NK-92 treated with Interleukin-12 subunit alpha and Interleukin-12 subunit beta, amount 100 ng/mL, for 24 hours (cell line): Measurements from ENCODE around the gene VAV2.

Experiments
- DNase-seq: peaks from one replicate; lab custom pipeline; 2025; lab: John Stamatoyannopoulos, UW

The VAV2 gene

DNA sequence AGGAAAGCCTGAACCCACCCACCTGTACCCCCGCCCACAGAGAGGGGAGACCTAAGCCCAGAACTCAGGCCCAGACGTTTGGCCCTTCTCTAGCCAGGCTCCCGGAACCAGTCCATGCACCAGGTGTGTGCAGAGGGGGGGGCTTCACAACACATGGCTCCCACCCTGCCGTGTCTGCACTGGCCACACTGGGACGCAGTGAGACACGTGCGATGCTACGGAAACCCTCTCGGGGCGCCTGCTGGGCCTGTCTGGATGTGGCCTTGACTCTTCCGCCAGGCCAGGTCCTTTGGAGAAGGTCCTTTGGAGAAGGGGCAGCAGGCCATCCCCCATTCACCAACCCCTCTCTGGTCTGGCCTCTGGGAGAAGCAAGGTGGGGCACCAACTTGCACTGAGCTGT is 195.6 kb downstream of the VAV2 start:
- DNase-seq = no peak

DNA sequence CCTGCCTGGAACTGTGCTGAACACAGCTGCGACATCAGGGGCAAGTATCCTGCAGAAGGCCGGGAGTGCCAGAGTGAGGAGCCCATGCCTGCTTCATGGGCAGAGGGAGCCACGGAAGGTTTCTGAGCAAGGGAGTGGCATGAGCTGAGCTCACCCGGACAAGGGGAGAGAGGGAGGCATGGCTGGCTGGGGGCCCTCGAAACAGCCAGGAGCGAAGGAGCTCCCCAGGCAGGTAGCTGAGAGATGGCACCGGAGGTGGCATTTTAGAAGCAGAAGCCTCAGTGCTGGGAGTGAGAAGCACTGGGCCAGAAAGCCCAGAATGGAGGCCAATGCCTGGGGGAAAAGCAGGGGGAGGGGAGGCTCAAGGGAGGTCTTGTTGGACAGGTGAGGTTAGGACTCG is 197.1 kb downstream of the VAV2 start:
- DNase-seq = no peak

DNA sequence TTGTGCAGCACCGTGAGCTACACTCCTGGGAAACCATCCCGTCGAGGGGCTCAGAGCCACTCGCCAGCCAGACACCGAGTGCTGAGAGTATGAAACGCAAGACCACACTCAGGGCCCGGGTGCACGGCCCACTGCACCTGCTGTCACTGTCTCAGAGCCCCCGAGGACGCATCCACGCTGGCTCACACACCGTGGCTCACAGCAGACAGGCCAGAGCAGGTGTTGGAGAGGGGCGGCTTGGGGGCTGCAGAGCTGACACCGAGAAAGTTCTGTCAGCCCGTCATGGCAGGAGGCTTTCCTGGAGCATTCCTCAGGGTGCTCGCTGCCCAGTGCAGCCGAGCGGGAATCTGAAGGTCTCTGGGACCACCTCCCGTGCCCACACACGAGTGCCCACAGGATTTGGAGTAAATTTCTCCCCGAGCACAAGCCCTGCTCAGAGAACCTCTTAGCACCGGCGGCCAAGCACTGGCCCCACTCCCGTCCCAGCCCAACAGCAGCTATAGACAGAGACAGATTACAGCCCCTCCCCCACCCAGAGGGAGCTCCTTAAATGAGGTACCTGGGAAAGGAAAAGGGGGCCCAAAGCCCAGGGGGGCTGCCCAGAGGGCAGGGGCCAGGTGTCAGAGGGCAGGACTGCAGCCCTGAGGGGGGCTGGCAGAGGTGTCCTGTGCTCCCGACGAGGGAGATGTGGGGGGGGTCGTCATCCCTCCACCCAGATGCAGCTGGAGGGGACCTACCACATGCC is 197.9 kb downstream of the VAV2 start:
- DNase-seq = no peak

DNA sequence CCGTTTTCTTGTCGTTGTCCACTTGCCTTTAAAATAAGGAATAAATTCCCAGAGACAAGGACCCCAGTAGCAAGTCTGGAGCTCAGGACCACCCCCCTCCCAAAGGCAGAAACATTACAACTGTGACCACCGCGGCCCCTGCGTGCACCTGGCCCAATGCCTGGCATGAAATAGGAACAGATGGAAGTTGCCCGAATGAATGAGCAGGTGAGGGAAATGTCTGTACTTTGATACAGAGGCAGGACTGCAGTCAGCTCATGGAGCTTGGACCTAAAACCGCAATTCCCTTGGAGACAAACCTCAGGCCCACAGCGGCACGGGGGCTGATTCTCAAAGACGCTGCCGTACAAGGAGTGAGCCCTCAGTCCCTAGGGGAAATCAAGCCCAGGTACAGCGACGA is 198.7 kb downstream of the VAV2 start:
- no peak for DNase-seq

DNA sequence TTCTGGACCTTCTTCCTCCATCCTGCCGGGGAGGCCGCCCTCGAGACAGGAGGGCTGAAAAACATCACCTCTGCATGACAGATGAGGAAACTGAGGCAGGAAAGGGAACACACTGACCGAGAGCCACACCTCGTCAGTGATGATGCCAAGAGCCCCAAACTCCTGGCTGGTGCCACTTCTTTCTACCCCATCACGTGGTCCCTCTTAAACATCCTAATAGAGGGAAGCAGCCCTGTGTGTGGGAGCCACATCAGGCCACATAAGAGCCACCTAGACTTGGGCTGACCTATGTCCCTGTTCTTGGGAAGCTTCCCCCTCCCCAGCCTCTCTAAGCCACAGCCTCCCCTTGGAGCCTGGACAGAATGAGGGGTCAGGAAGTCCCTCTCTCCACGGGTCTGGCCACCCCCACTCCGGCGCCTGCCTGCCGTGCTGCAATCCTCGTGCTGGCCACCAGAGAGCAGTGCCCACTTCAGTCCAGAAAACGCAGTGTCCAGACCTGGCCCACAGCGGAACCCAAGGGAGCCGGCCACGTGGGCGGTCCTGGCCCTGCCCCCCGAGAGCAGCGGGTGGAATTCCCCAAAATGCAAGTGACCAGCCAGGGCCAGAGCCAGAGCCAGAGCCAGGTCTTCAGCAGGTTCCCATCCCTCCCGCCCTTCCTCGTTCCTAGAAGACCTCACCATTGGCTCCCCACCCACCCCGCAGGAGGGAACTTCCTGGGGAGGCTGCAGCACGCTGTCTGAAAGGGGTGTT is 199.2 kb downstream of the VAV2 start:
- DNase-seq = no peak

DNA sequence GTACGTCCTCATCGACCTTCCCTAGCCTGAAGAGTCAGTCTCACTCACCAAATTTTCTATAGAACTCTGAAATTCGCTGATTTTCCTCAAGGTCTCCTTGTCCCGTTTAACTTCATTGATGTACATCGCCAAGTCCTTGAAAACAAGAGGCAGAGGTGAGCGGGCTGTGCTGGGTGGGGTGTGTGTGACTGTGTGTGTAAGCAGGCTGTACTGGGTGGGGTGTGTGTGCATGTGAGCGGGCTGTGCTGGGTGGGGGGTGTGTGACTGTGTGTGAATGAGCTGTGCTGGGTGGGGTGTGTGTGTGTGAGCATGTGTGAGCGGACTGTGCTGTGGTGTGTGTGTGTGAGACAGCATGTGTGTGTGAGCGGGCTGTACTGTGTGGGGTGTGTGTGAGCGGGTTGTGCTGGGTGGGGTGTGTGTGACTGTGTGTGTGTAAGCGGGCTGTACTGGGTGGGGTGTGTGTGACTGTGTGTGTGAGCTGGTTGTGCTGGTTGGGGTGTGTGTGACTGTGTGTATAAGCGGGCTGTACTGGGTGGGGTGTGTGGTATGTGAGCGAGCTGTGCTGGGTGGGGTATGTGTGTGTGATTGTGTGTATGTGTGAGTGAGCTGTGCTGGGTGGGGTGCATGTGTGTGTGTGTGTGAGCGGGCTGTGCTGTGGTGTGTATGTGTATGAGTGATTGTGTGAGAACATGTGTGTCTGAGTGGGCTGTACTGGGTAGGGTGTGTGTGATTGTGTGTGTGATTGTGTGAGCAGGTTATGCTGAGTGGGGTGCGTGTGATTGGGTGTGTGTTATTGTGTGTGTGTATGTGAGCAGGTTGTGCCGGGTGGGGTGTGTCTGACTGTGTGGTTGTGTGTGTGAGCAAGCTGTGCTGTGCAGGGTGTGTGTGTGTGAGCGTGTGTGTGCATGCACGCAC is 200.1 kb downstream of the VAV2 start:
- no peak for DNase-seq

DNA sequence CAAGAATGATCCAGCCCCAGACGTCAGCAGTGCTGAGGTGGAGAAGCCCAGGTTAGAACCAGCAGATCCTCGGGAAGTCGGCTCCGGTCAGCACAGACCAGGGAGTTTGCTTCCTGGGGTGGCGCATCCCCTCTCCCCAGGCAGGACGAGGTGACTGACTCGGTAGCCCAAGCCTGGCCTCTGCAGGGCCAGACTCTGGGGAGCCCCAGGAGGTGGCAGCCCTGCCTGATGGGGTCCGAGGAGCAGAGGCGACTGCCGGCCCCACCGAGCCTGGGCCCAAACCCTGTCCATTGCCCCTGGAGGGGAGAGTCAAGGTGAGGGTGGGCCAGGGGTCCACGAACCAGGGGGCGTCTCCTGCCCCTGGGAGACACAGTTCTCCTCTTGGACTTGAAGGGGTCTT is 201.1 kb downstream of the VAV2 start:
- DNase-seq = no peak

DNA sequence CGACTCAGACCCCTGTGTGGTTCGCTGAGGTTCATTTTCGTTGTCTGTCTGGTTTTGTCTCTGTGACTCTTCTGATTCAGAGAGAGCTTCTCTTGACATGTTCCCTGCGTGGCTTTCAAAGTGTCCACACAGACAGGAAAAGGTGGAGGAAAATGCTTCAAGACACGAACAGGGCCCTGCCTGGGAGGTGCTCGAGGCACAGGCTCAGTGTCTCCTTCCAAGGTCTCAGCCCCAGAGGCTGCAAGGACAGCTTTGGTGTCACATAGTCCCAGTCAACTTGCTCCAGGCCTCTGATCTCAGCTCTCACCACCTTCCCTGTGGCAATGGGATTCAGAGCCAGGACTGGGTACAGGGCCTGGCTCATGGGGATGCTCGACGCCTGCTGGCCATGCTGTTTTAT is 202.3 kb downstream of the VAV2 start:
- no peak for DNase-seq

DNA sequence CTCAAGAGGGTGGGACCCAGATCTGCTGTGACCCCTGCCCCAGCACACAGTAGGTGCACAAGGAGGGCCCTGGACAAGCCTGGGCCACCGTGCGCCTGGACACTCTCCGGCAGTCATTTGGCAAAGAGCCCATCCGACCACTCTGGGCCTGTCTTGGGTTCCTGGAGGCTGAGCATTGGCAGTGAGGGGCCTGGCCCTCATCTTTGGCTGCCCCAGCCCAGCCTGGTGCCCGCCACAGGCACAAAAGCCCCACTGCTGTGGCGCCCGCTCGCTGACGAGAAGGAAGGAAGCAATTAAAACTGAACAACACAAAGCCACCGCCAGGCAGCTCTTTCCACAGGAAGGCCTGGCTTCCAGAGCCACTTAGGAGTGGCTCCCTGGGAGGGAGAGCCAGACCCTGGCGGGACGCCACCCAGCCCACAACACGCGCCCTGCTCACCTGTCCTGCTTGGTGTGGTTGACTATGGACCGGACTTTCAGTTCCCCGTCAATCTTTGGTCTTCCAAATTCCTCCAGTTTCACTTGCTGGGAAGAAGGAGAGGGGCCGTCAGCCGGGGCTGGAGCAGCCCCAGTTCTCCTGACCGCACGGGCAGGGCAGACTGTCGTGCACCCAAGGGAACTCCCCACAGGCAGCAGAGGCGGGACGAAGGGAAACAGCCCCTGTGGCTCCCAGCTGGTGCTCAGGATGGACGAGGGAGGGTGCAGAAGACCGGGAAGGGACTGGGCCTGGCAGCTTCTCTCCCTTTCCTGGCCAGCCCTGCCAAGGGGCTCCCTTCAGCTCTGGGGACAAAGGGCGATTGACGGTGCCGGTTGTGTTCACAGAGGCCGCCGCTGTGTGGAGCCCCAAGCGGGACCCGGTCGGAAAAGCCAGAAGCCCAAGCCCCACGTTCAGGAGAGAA is 203.1 kb downstream of the VAV2 start:
- no peak for DNase-seq

DNA sequence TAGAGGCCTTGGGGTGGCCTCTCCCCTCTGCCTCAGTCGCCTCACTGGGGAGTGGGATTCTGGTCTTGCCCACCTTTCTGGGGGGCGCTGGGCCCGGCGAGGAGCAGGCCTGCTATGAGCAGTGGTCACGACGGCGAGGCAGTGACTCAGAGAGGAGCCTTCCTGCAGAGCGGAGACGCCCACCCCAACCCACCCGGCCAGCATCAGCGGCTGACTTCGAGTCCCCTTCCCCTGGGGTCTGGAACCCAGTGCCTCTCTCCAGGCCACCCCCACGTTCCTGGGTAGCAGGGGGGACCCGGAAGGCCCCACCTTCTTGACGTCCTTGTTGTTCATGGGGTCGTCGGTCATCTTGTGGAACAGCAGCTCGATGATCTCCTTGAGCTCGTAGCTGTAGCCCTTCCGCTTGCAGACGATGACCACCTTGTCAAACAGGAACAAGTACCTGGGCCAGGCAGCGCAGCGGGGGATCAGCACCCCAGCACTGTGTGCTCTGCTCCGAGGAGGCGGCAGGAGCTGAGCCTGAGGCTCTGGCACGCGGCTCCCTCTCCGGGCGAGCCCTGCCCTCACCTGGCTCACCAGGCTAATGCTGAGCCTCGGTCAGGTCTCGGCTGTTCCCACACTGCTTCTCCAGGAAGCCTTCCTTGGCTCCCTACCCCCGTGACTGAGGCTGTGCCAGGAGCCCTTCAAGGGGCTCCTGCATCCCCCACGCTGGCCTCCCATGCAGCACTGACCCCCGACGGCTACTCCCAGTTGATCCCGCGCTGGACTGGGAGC is 203.9 kb downstream of the VAV2 start:
- DNase-seq = no peak

DNA sequence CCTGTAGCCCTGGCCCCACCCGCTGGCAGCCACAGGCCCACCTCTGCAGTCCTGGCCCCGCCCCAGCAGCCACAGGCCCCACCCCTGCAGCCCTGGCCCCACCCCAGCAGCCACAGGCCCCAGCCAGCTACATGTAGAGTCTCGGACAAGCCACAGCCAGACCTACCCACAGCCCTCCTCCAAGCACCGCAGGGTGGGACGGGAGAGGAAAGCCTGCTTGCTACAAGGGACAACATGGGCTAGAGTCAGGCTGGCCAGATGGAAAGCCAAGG is 204.4 kb downstream of the VAV2 start:
- no peak for DNase-seq

DNA sequence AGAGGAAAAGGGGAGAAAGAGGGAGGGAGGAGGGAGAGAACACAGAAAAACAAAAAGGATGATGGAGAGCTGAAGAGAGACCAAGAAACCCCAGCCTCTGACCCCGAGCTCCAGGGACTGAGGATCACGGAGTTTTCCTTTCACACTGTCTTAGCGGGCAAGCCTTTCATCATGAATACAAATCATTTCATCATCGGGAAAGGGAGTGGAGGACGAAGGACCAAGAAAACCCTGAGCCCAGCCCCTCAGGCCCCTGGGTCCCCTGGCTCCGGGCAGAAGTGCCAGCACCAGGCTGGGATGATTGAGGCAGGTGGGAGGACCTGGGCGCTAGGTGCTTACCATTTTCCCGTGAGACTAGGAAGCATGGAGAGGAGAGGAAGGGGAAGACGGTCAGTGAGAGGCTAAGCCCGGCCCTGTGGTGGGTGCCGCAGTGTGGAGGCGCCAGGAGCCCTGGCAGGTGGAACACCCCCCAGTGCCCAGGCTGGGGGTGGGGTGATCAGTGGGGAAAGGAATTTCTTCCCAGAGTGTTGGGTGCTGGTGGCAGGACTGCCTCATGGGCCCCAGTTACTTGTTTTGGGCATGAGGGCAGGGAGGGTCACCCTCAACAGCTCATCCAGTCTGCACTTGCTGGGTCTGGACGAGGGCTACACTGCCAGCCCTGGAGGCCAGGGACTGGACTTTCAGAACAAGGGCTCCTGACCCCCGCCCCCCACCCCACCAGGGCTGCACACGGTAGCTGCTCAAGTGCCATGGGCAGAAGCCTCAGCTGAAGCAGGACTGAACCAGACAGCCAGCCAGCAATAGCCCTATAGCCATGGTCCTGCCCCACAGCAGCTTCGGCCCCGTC is 205.0 kb downstream of the VAV2 start:
- DNase-seq = no peak

DNA sequence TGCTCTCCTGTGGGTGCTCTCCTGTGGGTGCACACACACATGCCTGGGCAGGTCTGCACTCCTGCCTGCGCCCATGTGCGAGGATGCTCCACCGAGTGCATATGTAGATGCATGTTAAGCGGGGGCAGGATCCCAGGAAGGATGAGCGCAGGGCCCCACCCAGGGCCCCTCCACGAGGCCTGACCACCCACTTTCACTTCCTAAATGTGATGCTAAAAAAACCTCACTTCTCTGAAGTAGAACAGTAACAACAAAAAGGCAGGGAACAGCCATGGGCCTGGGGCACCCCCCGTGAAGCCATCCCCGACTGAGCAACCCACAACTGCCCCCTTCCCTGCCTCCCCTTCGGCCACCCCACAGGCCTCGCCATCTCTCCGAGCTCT is 205.8 kb downstream of the VAV2 start:
- DNase-seq = no peak

DNA sequence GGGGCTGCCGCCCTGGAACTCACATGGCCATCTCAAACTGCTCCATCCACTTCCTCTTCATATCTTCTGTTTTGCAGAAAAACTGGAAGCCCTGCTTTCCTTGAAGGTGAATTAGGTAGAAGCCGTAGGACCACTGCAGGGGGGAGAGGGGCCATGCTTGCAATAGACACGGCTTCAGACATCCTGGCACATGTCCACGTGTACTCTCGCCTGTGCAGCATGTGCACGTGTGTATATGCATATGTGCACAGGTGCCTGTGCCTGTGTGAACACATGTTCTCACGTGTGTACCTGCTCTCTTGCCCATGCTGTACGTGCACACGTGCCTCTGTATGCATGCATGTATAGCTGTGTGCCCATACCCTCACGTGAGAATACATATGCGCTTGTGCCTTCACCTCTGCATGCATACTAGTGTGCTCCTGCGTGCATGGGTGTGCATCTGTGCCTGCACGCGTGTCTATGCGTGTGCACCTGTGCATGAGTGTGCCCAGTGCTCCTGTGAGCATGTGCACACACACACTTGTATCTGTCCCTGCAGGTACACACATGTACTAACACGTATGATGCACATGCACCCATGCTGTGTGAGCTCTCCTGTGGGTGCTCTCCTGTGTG is 206.3 kb downstream of the VAV2 start:
- no peak for DNase-seq

DNA sequence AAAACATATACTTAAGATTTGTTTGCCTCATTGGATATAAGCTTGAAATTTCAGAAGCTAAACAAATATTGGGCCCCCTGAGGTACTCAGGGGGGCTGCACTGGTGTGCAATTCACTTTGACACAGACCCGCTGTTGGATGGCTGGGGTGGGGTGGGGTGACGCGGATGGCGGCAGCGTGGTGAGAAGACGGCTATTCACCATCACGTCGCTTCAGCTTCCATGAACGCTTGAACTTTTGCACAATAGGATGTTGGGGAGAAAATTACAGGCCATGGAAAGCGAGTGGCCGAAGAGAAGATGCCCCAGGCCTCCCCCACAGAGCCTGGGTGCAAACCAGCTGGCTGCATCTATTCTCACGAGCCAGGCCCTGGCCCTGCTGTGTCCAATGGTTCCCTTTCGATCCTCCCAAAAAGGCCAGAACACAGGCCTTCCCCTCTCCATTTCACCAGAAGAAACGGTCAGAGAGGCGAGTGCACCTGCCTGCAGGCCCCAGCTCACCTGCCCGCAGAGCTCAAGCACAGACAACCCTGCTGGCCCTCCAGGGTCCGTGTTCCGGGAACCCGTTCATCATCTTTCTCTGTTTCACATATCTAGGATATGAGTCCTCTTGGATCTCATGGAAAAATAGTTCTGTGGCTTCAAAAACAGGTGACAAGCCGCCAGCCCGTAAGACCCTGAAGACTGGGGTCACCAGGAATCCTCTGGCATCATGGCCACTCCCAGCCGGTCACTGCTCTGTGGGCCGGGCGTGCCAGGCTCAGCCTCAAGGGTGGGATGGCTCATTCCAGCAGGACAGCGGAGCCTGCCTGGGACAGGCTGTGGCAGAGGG is 207.2 kb downstream of the VAV2 start:
- no peak for DNase-seq

DNA sequence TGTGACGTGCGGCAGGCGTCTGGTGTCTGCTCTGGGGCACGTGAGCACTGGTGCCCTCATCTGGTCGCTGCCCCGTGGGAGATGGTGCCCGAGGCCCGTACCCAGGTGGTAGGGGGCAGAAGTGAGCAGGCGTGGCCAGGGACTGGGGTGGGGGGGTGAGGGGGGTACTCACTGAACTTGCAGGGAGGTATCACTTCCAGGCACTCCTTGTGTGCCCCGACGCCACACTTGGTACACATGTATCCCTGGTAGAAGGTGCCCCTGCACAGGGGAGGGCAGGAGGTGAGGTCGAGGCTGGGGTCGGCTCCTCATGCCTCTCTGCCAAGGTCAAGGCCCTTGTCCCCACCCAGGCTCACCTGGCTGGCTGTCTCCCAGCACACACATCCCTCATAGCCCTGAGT is 208.8 kb downstream of the VAV2 start:
- no peak for DNase-seq

DNA sequence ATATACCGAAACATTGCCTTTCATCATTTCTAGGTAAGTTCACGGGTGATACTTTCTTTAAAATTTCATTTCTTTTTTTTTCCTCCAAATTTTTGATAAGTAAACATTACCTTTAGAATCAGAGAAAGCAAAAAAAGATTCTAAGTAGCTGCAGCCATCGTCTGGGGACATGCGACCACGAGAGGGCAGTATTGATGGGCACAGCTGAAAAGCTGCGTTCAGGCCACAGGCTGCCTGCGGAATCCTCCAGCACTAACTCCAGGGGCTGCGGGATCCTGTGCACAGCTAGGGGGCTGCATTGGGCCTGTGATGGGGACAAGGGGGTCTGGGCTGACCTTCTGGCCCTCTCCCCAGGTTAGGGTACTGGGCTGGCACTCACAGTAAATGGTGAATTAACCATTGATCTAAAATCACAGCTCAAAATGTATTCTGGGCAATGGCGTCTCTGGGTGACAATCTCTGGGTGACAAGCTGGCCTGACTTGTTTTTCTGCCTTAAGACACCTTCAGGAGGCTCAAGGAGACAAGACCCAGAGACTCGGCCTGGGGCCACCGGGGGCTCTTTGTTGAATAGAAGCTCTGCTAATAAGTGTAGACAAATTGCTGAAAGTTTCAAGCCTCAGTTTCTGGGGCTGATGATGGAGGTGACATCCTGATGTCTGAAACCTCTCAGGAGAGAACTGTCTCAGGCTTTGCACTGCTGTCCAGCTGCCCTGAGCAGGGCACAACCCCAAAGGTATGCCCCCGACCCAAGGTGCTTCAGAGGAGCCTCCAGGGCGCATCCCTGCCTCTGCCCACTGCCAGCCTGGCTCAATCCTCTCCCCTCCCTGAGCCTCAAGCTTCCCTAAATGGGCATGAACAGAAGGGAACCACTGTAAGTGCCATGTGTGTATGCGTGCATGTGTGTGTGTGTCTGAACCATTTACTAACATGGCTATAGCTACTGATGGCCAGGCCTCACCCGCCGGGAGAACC is 209.7 kb downstream of the VAV2 start:
- peak; percentile 22 for DNase-seq

DNA sequence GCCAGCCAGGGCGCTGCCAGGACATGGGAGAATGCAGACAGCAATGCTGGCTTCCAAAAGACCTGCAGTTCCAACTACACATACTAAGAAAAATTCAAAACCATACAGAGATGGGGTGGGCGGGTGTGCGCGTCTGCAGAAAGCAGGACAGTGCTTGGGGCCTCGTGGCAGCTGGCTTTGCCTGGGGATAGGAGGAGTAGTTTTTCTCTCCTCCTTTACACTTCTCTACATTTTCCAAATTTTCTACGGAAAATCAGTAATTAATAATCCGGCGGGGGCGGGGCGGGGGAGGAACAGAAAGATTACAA is 210.3 kb downstream of the VAV2 start:
- DNase-seq = no peak
